Psoas muscle (tissue), 8 donors: Measurements from ENCODE around the gene FBXO17. TPM values are rescaled to one million over a fixed set of nuclear protein-coding genes. Genes with fewer than 3 reads are reported as not detected.

Experiments used
- ATAC-seq, 4 donors: fragments of 200-7000 bp; cut with Tn5 transposase; one replicate each; pipeline ENCODE4 v1.9.1; 2020; ENCODE audit warnings: moderate library complexity in 3 of 4, mild to moderate bottlenecking in 2 of 4
- DNase-seq, 2 donors: peaks; one replicate each; pipeline ENCODE4 v3.0.0-alpha.2; 2020
- H3K27ac ChIP-seq: fragments of 200-600 bp; one replicate; pipeline ENCODE4 v1.8.0; 2022
- H3K27me3 ChIP-seq, 3 donors: fragments of 200-600 bp in 1 of 3; one replicate each; pipeline versions ENCODE4 v1.6.1 to v1.8.0; 2013 to 2022; ENCODE audit warnings: low read length in 2 of 3, mild to moderate bottlenecking in 2 of 3, moderate library complexity in 1 of 3; ENCODE audit not compliant: insufficient read depth in 3 of 3
- H3K36me3 ChIP-seq, 2 donors: fragments of 200-600 bp in 1 of 2; one replicate each; pipeline versions ENCODE4 v1.6.1 to v1.8.0; 2013 to 2022; ENCODE audit warnings: low read depth in 1 of 2, mild to moderate bottlenecking in 1 of 2, moderate library complexity in 1 of 2; ENCODE audit not compliant: insufficient read depth in 1 of 2
- H3K4me1 ChIP-seq: fragments of 200-600 bp; one replicate; pipeline ENCODE4 v1.8.0; 2022
- H3K4me3 ChIP-seq: fragments of 200-600 bp; one replicate; pipeline ENCODE4 v1.8.0; 2022; ENCODE audit warnings: mild to moderate bottlenecking
- H3K9me3 ChIP-seq: fragments of 200-600 bp; one replicate; pipeline ENCODE4 v1.8.0; 2022
- WGBS, 3 donors: extraction: QIAGEN DNeasy Blood & Tissue Kit; methylation state at CpG; one replicate each; pipeline versions ENCODE4 v1.1.6 to v1.1.7; 2013; 5-methylcytosine and 5-hydroxymethylcytosine counted together
- intact Hi-C, 2 donors: fragments of 100-400 bp; cut with DNase I; formaldehyde crosslinking; loops; one replicate each; pipeline versions ENCODE4 v1.11.0 to v1.14.2; 2022
- polyA plus RNA-seq, 3 donors: library from polyadenylated mRNA; stranded (reverse); fragments of 200-250 nt; gene quantifications; one replicate each; pipeline ENCODE4 v1.2.3, GENCODE V29; 2013
- total RNA-seq, 4 donors: library from RNA; stranded (reverse); fragmentation: NEBNext Ultra II Directional in 2 of 4; extraction: Animal tissue kit (Norgen Biotek cat#: 25700) in 2 of 4; gene quantifications; one replicate each; pipeline versions ENCODE4 v1.2.1 to v1.2.4, GENCODE V29; 2021 to 2023
- TF ChIP-seq, protein P1 (sequence below): fragments of 200-600 bp; IDR thresholded peaks from one replicate; pipeline ENCODE4 v1.8.0; 2022; ENCODE audit warnings: antibody characterized with exemption
- donor health status: healthy with polysubstance abuse.
- donor health status: DM: no; HTN: no; CAD: no; lungs with moderate emphysema.
- donor health status: Bipolar disorder and iron deficiency.
- donor health status: healthy.
- donor health status: DM: yes; HTN: yes; CAD: no.
- donor health status: DM: no; HTN: no; CAD: no.
- donor health status: DM: no; HTN: no; CAD: no.
- donor health status: DM: yes; HTN: yes; CAD: no.

Gene FBXO17
- total and polyA plus RNA-seq, 7 donors, result 1.6 to 4.3 (median 2.2) TPM

DNA sequence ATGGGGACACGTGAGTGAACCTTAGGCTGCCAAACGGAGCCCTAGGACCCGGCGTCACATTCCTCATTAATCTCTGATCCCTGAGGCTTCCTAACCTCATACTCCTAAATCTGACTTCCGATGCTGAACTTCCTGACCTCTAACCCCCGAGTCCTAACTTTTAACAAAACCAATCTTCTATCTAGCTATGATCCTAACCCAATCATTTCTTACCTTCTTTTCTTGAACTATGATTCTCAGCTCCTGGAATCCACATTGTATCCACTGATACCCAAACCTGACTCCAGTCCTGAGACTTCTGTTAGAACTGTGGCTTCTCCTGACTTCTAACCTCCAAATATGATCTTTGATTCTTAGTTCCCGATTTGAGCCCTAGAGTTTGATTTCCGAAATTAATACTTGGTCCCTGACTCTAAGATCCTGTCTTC lies 75.3 kb downstream of the FBXO17 start:
- 3 to 6% (median 4%) methylated on average over 8 of the region's 8 CpGs for WGBS, 3 donors
- H3K27ac ChIP-seq, result peak overlapping the region; percentile 96
- peak overlapping the region; percentile 87 for H3K4me3 ChIP-seq
- TF ChIP-seq, protein P1, sequence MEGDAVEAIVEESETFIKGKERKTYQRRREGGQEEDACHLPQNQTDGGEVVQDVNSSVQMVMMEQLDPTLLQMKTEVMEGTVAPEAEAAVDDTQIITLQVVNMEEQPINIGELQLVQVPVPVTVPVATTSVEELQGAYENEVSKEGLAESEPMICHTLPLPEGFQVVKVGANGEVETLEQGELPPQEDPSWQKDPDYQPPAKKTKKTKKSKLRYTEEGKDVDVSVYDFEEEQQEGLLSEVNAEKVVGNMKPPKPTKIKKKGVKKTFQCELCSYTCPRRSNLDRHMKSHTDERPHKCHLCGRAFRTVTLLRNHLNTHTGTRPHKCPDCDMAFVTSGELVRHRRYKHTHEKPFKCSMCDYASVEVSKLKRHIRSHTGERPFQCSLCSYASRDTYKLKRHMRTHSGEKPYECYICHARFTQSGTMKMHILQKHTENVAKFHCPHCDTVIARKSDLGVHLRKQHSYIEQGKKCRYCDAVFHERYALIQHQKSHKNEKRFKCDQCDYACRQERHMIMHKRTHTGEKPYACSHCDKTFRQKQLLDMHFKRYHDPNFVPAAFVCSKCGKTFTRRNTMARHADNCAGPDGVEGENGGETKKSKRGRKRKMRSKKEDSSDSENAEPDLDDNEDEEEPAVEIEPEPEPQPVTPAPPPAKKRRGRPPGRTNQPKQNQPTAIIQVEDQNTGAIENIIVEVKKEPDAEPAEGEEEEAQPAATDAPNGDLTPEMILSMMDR, result no peak
- ATAC-seq, result no peak
- intact Hi-C loops, result no loop called here
- H3K27me3 ChIP-seq, result no peaks in the 10 kb centered on the region
- H3K9me3 ChIP-seq, result no peaks in the 10 kb centered on the region
- DNase-seq, result no peak
- peaks cover 40% of the 10 kb centered on the region for H3K4me1 ChIP-seq
- peaks cover 0 to 29% of the 10 kb centered on the region in 2 donors for H3K36me3 ChIP-seq

- intact Hi-C loops, result loop anchor here in 1 of 2 donors (1.0 kb wide), 1 partner anchor 252 kb away; the partner anchor contains the start of gene ACTN4
- H3K9me3 ChIP-seq, result no peaks in the 10 kb centered on the region
- TF ChIP-seq, protein P1, result no peak
- peak within 1 kb of the TSS; percentile 87 for H3K4me3 ChIP-seq
- peaks cover 45% of the 10 kb centered on the region for H3K4me1 ChIP-seq
- peak; percentile 100 for DNase-seq
- 0% methylated on average over 60 to 64 of the region's 64 CpGs for WGBS, 3 donors
- peak; percentile 95 to 96 (median 96) for ATAC-seq
- H3K36me3 ChIP-seq, result peaks cover 0 to 23% of the 10 kb centered on the region in 2 donors
- H3K27me3 ChIP-seq, result no peaks in the 10 kb centered on the region
- peak within 1 kb of the TSS; percentile 96 for H3K27ac ChIP-seq
These were observed 75.9 kb downstream of the FBXO17 start, which contains the start of the genes NFKBIB and SIRT2 for GRCh38 chr19:38899447-38900201. TSS of gene NFKBIB (plus strand) at chr19:38899969. CDS start at chr19:38900033, 64 bp downstream. TSS of gene SIRT2 (minus strand) at chr19:38899618. CDS start at chr19:38899521, 97 bp downstream.

GRCh38 chr19:38898788-38899446 lies 76.6 kb downstream of the FBXO17 start:
- H3K9me3 ChIP-seq, result no peaks in the 10 kb centered on the region
- H3K27me3 ChIP-seq, result no peaks in the 10 kb centered on the region
- WGBS, 3 donors, result 1 to 5% (median 3%) methylated on average over 20 to 25 of the region's 25 CpGs
- intact Hi-C loops, result loop anchor here in 1 of 2 donors (1.0 kb wide), 1 partner anchor 252 kb away; the partner anchor contains the start of gene ACTN4
- H3K27ac ChIP-seq, result peak overlapping the region; percentile 96
- peak in 3 of 4 donors; percentile 4 to 12 (median 5) for ATAC-seq
- H3K36me3 ChIP-seq, result peaks cover 0 to 17% of the 10 kb centered on the region in 2 donors
- TF ChIP-seq, protein P1, result no peak
- peaks cover 51% of the 10 kb centered on the region for H3K4me1 ChIP-seq
- no peak for DNase-seq
- H3K4me3 ChIP-seq, result peak overlapping the region; percentile 87

GRCh38 chr19:38894968-38895367 lies 80.6 kb downstream of the FBXO17 start:
- intact Hi-C loops, result loop anchor here in 1 of 2 donors (5.0 kb wide), 1 partner anchor 43 kb away; no protein-coding TSS in a partner anchor

More at GRCh38 chr19:38894968-38895367, 80.6 kb downstream of the FBXO17 start:
- Histone ChIP-seq H3K4me1 (peaks cover 69% of the 10 kb centered on the region), H3K27ac (peak overlapping the region; percentile 80), H3K4me3 (no peak overlapping the region), H3K9me3 (no peaks in the 10 kb centered on the region), H3K27me3 (no peaks in the 10 kb centered on the region), H3K36me3 (peaks cover 0 to 34% of the 10 kb centered on the region in 2 donors)
- TF ChIP-seq, protein P1, result no peak
- 43 to 44% (median 44%) methylated on average over 7 to 9 of the region's 9 CpGs for WGBS, 3 donors
- ATAC-seq (no peak), DNase-seq (no peak)
